GM21360 (cell line): ENCODE results near the gene ENKD1.
A peak's percentile ranks its signal among the peaks of the same experiment; 100 is the strongest.

Experiments used
- ATAC-seq: cut with Tn5 transposase; IDR thresholded peaks from one replicate; pipeline ENCODE4 v1.9.1; 2021; ENCODE audit warnings: mild to moderate bottlenecking, moderate library complexity; ENCODE audit not compliant: unreplicated experiment

ENKD1 gene

GRCh38 chr16:67664258-67664657 is 2.3 kb downstream of the ENKD1 start:
- ATAC-seq: no peak

- no peak for ATAC-seq
Observed at GRCh38 chr16:67663877-67664222, 2.7 kb downstream of the ENKD1 start.

- no peak for ATAC-seq
Observed at GRCh38 chr16:67663151-67663876, 3.2 kb downstream of the ENKD1 start.

GRCh38 chr16:67662653-67663010 is 3.9 kb downstream of the ENKD1 start:
- no peak for ATAC-seq

- ATAC-seq: no peak
Observed at GRCh38 chr16:67661886-67662652, 4.5 kb downstream of the ENKD1 start.

GRCh38 chr16:67661101-67661761 is 5.3 kb downstream of the ENKD1 start:
- ATAC-seq: no peak

GRCh38 chr16:67660564-67661028 is 6.0 kb downstream of the ENKD1 start, which contains the start of gene PARD6A:
TSS of gene PARD6A (plus strand) at chr16:67660960. CDS start at chr16:67661039, 79 bp downstream.
- peak; percentile 66 for ATAC-seq

GRCh38 chr16:67659675-67660563 is 6.6 kb downstream of the ENKD1 start, which contains the start of gene ACD:
TSS of gene ACD (minus strand) at chr16:67660260. CDS start at chr16:67660220, 40 bp downstream.
- peak; percentile 48 for ATAC-seq

GRCh38 chr16:67658849-67659674 is 7.5 kb downstream of the ENKD1 start:
- ATAC-seq: no peak

- no peak for ATAC-seq
Observed at GRCh38 chr16:67657751-67658518, 8.6 kb downstream of the ENKD1 start.

GRCh38 chr16:67657017-67657608 is 9.4 kb downstream of the ENKD1 start:
- no peak for ATAC-seq

GRCh38 chr16:67656344-67657016 is 10.1 kb downstream of the ENKD1 start:
- no peak for ATAC-seq

GRCh38 chr16:67655363-67655762 is 11.2 kb downstream of the ENKD1 start:
- ATAC-seq: no peak

GRCh38 chr16:67654403-67654911 is 12.1 kb downstream of the ENKD1 start:
- ATAC-seq: no peak

GRCh38 chr16:67653789-67654402 is 12.7 kb downstream of the ENKD1 start:
- ATAC-seq: no peak

GRCh38 chr16:67653128-67653788 is 13.3 kb downstream of the ENKD1 start:
- no peak for ATAC-seq

- no peak for ATAC-seq
Observed at GRCh38 chr16:67652578-67653127, 13.9 kb downstream of the ENKD1 start.
